Measurements from ENCODE around the gene MTIF2.

Gene MTIF2

DNA sequence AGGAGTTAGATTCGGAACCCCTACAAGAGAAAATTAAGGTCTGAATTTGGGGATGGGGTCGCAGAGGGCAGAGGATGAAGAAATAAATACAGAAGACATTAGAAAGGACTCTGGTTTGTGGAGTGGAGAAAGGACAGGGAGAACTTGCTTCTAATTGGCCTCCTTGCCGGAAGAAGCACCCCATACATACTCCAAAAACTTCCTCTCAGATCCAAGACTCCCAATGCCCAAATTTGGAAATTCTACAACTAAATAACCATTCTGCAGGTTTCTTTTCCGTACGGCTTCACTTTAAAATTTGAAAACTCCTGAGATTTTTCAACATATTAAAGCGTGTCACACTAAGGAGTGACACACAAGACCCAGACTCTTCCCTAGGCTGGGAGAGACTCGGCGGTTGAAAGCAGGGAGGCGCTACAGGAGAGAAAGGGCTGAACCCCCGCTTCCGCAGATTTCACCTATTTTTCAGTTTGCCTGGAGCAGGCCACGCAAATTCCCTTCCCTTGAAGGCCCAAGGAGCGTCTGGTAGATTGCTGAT, 37.4 kb downstream of the MTIF2 start:
- Histone ChIP-seq H2AK5ac (ENCODE audit: low read length) (peak overlapping the region; percentile 3), H3K4me3 (ENCODE audit: low read depth, low read length) (peak overlapping the region; percentile 87), H4K91ac (ENCODE audit: low read depth, low read length) (peak overlapping the region; percentile 96), H2BK12ac (ENCODE audit: low read length) (no peak overlapping the region), H2BK120ac (ENCODE audit: insufficient read depth, low read length, poor library complexity) (peak overlapping the region; percentile 59), H4K12ac (ENCODE audit: low read depth, low read length) (peak overlapping the region; percentile 95), H2BK5ac (ENCODE audit: low read depth, low read length, poor library complexity) (peak overlapping the region; percentile 93), H3K4me2 (ENCODE audit: low read length) (peak overlapping the region; percentile 74), H3K79me1 (ENCODE audit: low read length) (peaks cover 14% of the 10 kb centered on the region), H4K8ac (ENCODE audit: low read depth, low read length) (peak overlapping the region; percentile 98), H3K4ac (ENCODE audit: low read depth, low read length) (peak overlapping the region; percentile 22), H3K18ac (ENCODE audit: low read length) (peak overlapping the region; percentile 86), H3K4me1 (ENCODE audit: control insufficient read depth in 1 of 2, insufficient read depth in 2 of 2, low read length in 2 of 2) (peaks cover 2 to 9% of the 10 kb centered on the region in 2 experiments), H3K36me3 (ENCODE audit: control insufficient read depth in 1 of 2, insufficient read depth in 2 of 2, low read length in 2 of 2) (peaks cover 5 to 23% of the 10 kb centered on the region in 2 experiments), H3K9me3 (ENCODE audit: insufficient read depth, low read depth, low read length) (no peaks in the 10 kb centered on the region), H3K79me2 (ENCODE audit: control insufficient read depth, insufficient read depth, low read length, poor library complexity) (peaks cover 12% of the 10 kb centered on the region), H3K9ac (ENCODE audit: low read length) (peak overlapping the region; percentile 94), H3K27me3 (ENCODE audit: insufficient read depth, low read length) (no peaks in the 10 kb centered on the region), H3K27ac (ENCODE audit: low read depth, low read length) (peak overlapping the region; percentile 94), H3K23ac (ENCODE audit: low read length) (no peak overlapping the region), H3K14ac (ENCODE audit: low read length) (peak overlapping the region; percentile 94), H2AFZ (ENCODE audit: insufficient read depth, low read length, poor library complexity) (peak overlapping the region; percentile 65)
- no peak for DNase-seq
- WGBS (ENCODE audit: extremely low coverage, insufficient coverage, insufficient read length) = no CpG with 5 or more reads among the region's 13 CpGs

DNA sequence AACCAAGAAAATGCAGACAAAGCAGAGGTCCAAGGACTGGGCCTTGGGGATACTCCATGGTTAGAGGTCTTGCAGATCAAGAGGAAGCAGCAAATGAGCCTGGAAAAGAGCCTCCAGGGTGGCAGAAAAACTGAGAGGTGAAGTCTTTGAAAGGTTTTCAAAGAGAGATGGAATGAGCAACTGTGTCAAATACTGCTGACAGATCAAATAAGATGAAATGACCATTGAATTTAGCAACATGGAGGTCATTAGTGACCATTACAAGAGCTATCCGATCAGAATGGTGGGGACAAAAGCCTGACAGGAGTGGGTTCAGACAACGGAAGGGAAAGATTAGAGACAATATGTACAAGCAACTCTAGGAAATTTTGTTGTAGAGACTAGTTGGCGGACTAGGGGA, 38.5 kb downstream of the MTIF2 start:
- Histone ChIP-seq H3K18ac (ENCODE audit: low read length) (no peak overlapping the region), H4K91ac (ENCODE audit: low read depth, low read length) (no peak overlapping the region), H3K27me3 (ENCODE audit: insufficient read depth, low read length) (no peaks in the 10 kb centered on the region), H3K27ac (ENCODE audit: low read depth, low read length) (no peak overlapping the region), H3K79me2 (ENCODE audit: control insufficient read depth, insufficient read depth, low read length, poor library complexity) (peaks cover 12% of the 10 kb centered on the region), H3K23ac (ENCODE audit: low read length) (no peak overlapping the region), H3K4me1 (ENCODE audit: control insufficient read depth in 1 of 2, insufficient read depth in 2 of 2, low read length in 2 of 2) (peaks cover 2 to 9% of the 10 kb centered on the region in 2 experiments), H2BK5ac (ENCODE audit: low read depth, low read length, poor library complexity) (no peak overlapping the region), H3K36me3 (ENCODE audit: control insufficient read depth in 1 of 2, insufficient read depth in 2 of 2, low read length in 2 of 2) (peaks cover 5 to 16% of the 10 kb centered on the region in 2 experiments), H3K79me1 (ENCODE audit: low read length) (peaks cover 14% of the 10 kb centered on the region), H3K14ac (ENCODE audit: low read length) (no peak overlapping the region), H3K4me2 (ENCODE audit: low read length) (no peak overlapping the region), H3K4ac (ENCODE audit: low read depth, low read length) (no peak overlapping the region), H2BK120ac (ENCODE audit: insufficient read depth, low read length, poor library complexity) (no peak overlapping the region), H3K9me3 (ENCODE audit: insufficient read depth, low read depth, low read length) (no peaks in the 10 kb centered on the region), H3K4me3 (ENCODE audit: low read depth, low read length) (no peak overlapping the region), H2AK5ac (ENCODE audit: low read length) (no peak overlapping the region), H4K12ac (ENCODE audit: low read depth, low read length) (no peak overlapping the region), H2AFZ (ENCODE audit: insufficient read depth, low read length, poor library complexity) (no peak overlapping the region), H2BK12ac (ENCODE audit: low read length) (no peak overlapping the region), H3K9ac (ENCODE audit: low read length) (no peak overlapping the region), H4K8ac (ENCODE audit: low read depth, low read length) (no peak overlapping the region)
- WGBS (ENCODE audit: extremely low coverage, insufficient coverage, insufficient read length) = no CpG with 5 or more reads among the region's 3 CpGs
- DNase-seq = no peak

DNA sequence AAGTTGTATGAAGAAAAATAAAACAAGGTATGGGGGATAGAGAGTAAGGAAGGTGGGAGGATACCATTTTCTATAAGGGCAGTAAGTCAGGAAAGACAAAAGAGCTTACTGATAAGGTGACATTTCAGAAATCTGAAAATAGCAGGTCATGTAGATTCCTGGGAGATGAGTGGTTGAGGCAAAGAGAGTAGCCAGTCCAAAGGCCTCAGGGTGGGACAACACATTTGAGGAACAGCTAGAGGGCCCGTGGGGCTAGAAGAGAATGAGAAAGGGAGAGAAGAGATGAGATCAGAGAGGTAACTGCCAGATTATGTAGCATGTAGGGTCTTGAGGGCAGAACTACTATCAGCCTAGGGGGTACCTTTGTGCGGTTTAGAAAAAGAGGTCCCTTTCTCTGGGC, 39.8 kb downstream of the MTIF2 start:
- H3K14ac ChIP-seq (ENCODE audit: low read length) = no peak overlapping the region
- peaks cover 2 to 7% of the 10 kb centered on the region in 2 experiments for H3K4me1 ChIP-seq (ENCODE audit: control insufficient read depth in 1 of 2, insufficient read depth in 2 of 2, low read length in 2 of 2)
- no peak overlapping the region for H2AFZ ChIP-seq (ENCODE audit: insufficient read depth, low read length, poor library complexity)
- H3K9ac ChIP-seq (ENCODE audit: low read length) = no peak overlapping the region
- H2BK12ac ChIP-seq (ENCODE audit: low read length) = no peak overlapping the region
- peaks cover 14% of the 10 kb centered on the region for H3K79me1 ChIP-seq (ENCODE audit: low read length)
- no peak overlapping the region for H3K27ac ChIP-seq (ENCODE audit: low read depth, low read length)
- no CpG with 5 or more reads among the region's 2 CpGs for WGBS (ENCODE audit: extremely low coverage, insufficient coverage, insufficient read length)
- H3K9me3 ChIP-seq (ENCODE audit: insufficient read depth, low read depth, low read length) = peaks cover 2% of the 10 kb centered on the region
- H3K4me2 ChIP-seq (ENCODE audit: low read length) = no peak overlapping the region
- no peak overlapping the region for H3K4ac ChIP-seq (ENCODE audit: low read depth, low read length)
- H3K27me3 ChIP-seq (ENCODE audit: insufficient read depth, low read length) = no peaks in the 10 kb centered on the region
- H3K36me3 ChIP-seq (ENCODE audit: control insufficient read depth in 1 of 2, insufficient read depth in 2 of 2, low read length in 2 of 2) = peaks cover 6 to 10% of the 10 kb centered on the region in 2 experiments
- H3K4me3 ChIP-seq (ENCODE audit: low read depth, low read length) = no peak overlapping the region
- H3K79me2 ChIP-seq (ENCODE audit: control insufficient read depth, insufficient read depth, low read length, poor library complexity) = peaks cover 12% of the 10 kb centered on the region
- H4K12ac ChIP-seq (ENCODE audit: low read depth, low read length) = no peak overlapping the region
- no peak overlapping the region for H3K23ac ChIP-seq (ENCODE audit: low read length)
- DNase-seq = peak; percentile 40 to 74
- no peak overlapping the region for H4K91ac ChIP-seq (ENCODE audit: low read depth, low read length)
- no peak overlapping the region for H2AK5ac ChIP-seq (ENCODE audit: low read length)
- H4K8ac ChIP-seq (ENCODE audit: low read depth, low read length) = no peak overlapping the region
- no peak overlapping the region for H3K18ac ChIP-seq (ENCODE audit: low read length)
- H2BK5ac ChIP-seq (ENCODE audit: low read depth, low read length, poor library complexity) = no peak overlapping the region
- H2BK120ac ChIP-seq (ENCODE audit: insufficient read depth, low read length, poor library complexity) = no peak overlapping the region

DNA sequence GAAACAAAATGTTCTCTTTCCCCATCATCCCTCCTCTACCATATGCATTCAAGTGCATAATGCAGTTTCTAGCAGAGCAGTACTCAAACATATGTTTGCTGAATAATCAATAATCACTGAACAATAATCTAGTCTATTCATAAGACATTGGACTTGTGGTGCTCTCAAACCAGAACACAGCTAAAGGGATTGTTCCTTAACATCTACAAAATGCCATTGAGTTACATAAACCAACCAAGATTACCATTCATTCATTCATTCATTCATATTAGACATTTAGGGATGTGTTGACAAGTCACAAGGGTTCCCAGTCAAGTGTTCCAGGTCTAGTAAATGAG, 40.8 kb downstream of the MTIF2 start:
- Histone ChIP-seq H4K8ac (ENCODE audit: low read depth, low read length) (no peak overlapping the region), H4K12ac (ENCODE audit: low read depth, low read length) (no peak overlapping the region), H3K79me2 (ENCODE audit: control insufficient read depth, insufficient read depth, low read length, poor library complexity) (peaks cover 10% of the 10 kb centered on the region), H2AFZ (ENCODE audit: insufficient read depth, low read length, poor library complexity) (no peak overlapping the region), H3K36me3 (ENCODE audit: control insufficient read depth in 1 of 2, insufficient read depth in 2 of 2, low read length in 2 of 2) (peaks cover 6% of the 10 kb centered on the region in 2 experiments), H3K9me3 (ENCODE audit: insufficient read depth, low read depth, low read length) (peaks cover 3% of the 10 kb centered on the region), H3K4me3 (ENCODE audit: low read depth, low read length) (no peak overlapping the region), H3K79me1 (ENCODE audit: low read length) (peaks cover 16% of the 10 kb centered on the region), H3K4ac (ENCODE audit: low read depth, low read length) (no peak overlapping the region), H3K23ac (ENCODE audit: low read length) (no peak overlapping the region), H3K27ac (ENCODE audit: low read depth, low read length) (no peak overlapping the region), H3K27me3 (ENCODE audit: insufficient read depth, low read length) (no peaks in the 10 kb centered on the region), H3K4me1 (ENCODE audit: control insufficient read depth in 1 of 2, insufficient read depth in 2 of 2, low read length in 2 of 2) (peaks cover 2% of the 10 kb centered on the region in 2 experiments), H2BK12ac (ENCODE audit: low read length) (no peak overlapping the region), H3K14ac (ENCODE audit: low read length) (no peak overlapping the region), H3K18ac (ENCODE audit: low read length) (no peak overlapping the region), H3K4me2 (ENCODE audit: low read length) (no peak overlapping the region), H3K9ac (ENCODE audit: low read length) (no peak overlapping the region), H2BK5ac (ENCODE audit: low read depth, low read length, poor library complexity) (no peak overlapping the region), H2AK5ac (ENCODE audit: low read length) (no peak overlapping the region), H4K91ac (ENCODE audit: low read depth, low read length) (no peak overlapping the region), H2BK120ac (ENCODE audit: insufficient read depth, low read length, poor library complexity) (no peak overlapping the region)
- DNase-seq = no peak

Measured in trophoblast cell (in vitro differentiated cells and primary cell).